ENCODE data around the gene STAT5A.

GRCh38 chr17:42270596-42270995, 17.7 kb upstream of the STAT5A start:
- TF ChIP-seq, protein P1, sequence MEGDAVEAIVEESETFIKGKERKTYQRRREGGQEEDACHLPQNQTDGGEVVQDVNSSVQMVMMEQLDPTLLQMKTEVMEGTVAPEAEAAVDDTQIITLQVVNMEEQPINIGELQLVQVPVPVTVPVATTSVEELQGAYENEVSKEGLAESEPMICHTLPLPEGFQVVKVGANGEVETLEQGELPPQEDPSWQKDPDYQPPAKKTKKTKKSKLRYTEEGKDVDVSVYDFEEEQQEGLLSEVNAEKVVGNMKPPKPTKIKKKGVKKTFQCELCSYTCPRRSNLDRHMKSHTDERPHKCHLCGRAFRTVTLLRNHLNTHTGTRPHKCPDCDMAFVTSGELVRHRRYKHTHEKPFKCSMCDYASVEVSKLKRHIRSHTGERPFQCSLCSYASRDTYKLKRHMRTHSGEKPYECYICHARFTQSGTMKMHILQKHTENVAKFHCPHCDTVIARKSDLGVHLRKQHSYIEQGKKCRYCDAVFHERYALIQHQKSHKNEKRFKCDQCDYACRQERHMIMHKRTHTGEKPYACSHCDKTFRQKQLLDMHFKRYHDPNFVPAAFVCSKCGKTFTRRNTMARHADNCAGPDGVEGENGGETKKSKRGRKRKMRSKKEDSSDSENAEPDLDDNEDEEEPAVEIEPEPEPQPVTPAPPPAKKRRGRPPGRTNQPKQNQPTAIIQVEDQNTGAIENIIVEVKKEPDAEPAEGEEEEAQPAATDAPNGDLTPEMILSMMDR (conservative IDR thresholded peaks at IDR 0.05; ENCODE audit: low read depth, low read length) = no peak
- TF ChIP-seq EZH2 (IDR thresholded peaks at IDR 0.05; ENCODE audit: borderline replicate concordance, low read depth, low read length, poor library complexity, severe bottlenecking) = no peak

Measured in A673 (cell line).